K562 (cell line): ENCODE results near the gene WDR46. TPM values are rescaled to one million over a fixed set of nuclear protein-coding genes. Genes with fewer than 3 reads are reported as not detected.

Source experiments
- CC2D1A ChIP-seq: fragments of 450-650 bp; IDR thresholded peaks from 2 replicates; pipeline ENCODE4 v1.6.1; 2017; ENCODE audit warnings: mild to moderate bottlenecking
- ERF ChIP-seq: fragments of 450-650 bp; formaldehyde crosslinking; IDR thresholded peaks from 2 replicates; pipeline ENCODE4 v1.4.0; 2020; ENCODE audit warnings: mild to moderate bottlenecking, mixed read lengths
- FOXJ2 ChIP-seq: fragments of 200-800 bp; sonication (Bioruptor generic); IDR thresholded peaks from 2 replicates; pipeline ENCODE4 v1.6.1; 2016; ENCODE audit warnings: missing genetic modification characterization, missing compliant biosample characterization
- HDGF ChIP-seq: fragments of 450-650 bp; IDR thresholded peaks from 2 replicates; pipeline ENCODE4 v1.6.1; 2016
- MAFF ChIP-seq: IDR thresholded peaks from 2 replicates; pipeline ENCODE4 v1.6.1; 2012; ENCODE audit warnings: low read length, improper control_type of control experiment
- NCOA1 ChIP-seq: fragments of 450-650 bp; IDR thresholded peaks from 2 replicates; pipeline ENCODE4 v1.6.1; 2016; ENCODE audit warnings: low read depth
- POLR2AphosphoS5 ChIP-seq: IDR thresholded peaks from 2 replicates; pipeline ENCODE4 v1.6.1; 2011; ENCODE audit warnings: mild to moderate bottlenecking, low read depth, low read length, moderate library complexity; ENCODE audit not compliant: control insufficient read depth, insufficient read depth
- POLR2G ChIP-seq: fragments of 200-400 bp; formaldehyde crosslinking; IDR thresholded peaks from 2 replicates; pipeline ENCODE4 v1.6.1; 2017; ENCODE audit warnings: low read depth, mild to moderate bottlenecking, antibody characterized with exemption, low read length, moderate library complexity
- RFX5 ChIP-seq: IDR thresholded peaks from 2 replicates; pipeline ENCODE4 v1.6.1; 2011; ENCODE audit warnings: low read depth, mild to moderate bottlenecking, improper control_type of control experiment, low read length
- SMARCB1 ChIP-seq: IDR thresholded peaks from 2 replicates; pipeline ENCODE4 v1.6.1; 2011; ENCODE audit warnings: improper control_type of control experiment, low read depth; ENCODE audit not compliant: insufficient read length
- SMC3 ChIP-seq: conservative IDR thresholded peaks from 2 replicates; pipeline ENCODE4 v1.6.1; 2011; ENCODE audit warnings: low read depth, low read length, improper control_type of control experiment; ENCODE audit not compliant: insufficient read depth
- ZBTB7A ChIP-seq: IDR thresholded peaks from 2 replicates; pipeline ENCODE4 v1.6.1; 2011; ENCODE audit warnings: low read depth, mild to moderate bottlenecking, low read length, moderate library complexity, borderline replicate concordance; ENCODE audit not compliant: control insufficient read depth
- ZFP36 ChIP-seq: fragments of 150-350 bp; IDR thresholded peaks from 2 replicates; pipeline ENCODE4 v1.6.1; 2018; ENCODE audit warnings: low read length, low read depth; ENCODE audit not compliant: partially characterized antibody
- ZNF165 ChIP-seq: fragments of 250-450 bp; sonication (Bioruptor Pico); IDR thresholded peaks from 2 replicates; pipeline ENCODE4 v1.4.0; 2020; ENCODE audit warnings: borderline replicate concordance
- ZNF174 ChIP-seq: fragments of 250-450 bp; sonication (Bioruptor Pico); IDR thresholded peaks from 2 replicates; pipeline ENCODE4 v1.4.0; 2020; ENCODE audit warnings: mild to moderate bottlenecking
- ZNF354B ChIP-seq: fragments of 250-450 bp; sonication (Bioruptor Pico); IDR thresholded peaks from 2 replicates; pipeline ENCODE4 v1.4.0; 2020
- ZNF408 ChIP-seq: fragments of 250-450 bp; sonication (Bioruptor Pico); IDR thresholded peaks from 2 replicates; pipeline ENCODE4 v1.4.0; 2020; ENCODE audit warnings: low read depth, mild to moderate bottlenecking, moderate library complexity
- ZNF584 ChIP-seq: fragments of 200-800 bp; sonication (Bioruptor generic); IDR thresholded peaks from 2 replicates; pipeline ENCODE4 v1.6.1; 2016; ENCODE audit warnings: low read depth, mild to moderate bottlenecking, missing genetic modification characterization, missing compliant biosample characterization
- ZNF695 ChIP-seq: fragments of 450-650 bp; formaldehyde crosslinking; IDR thresholded peaks from 2 replicates; pipeline ENCODE4 v1.4.0; 2020; ENCODE audit warnings: mild to moderate bottlenecking, moderate library complexity
- polyA plus RNA-seq, 8 experiments: library from polyadenylated mRNA; depleted of rRNA in 4 of 8; stranded (reverse) in 5 of 8; unstranded in 3 of 8; fragments of >200 nt; fragmentation: Nextera tagmentation in 2 of 8; fragmentation: Illumina TruSeq in 1 of 8; extraction: Ambion mirVana in 2 of 8; extraction: Trizol in 1 of 8; gene quantifications; 2 replicates each; pipeline versions ENCODE4 v1.2.1 to v1.2.3, GENCODE V29; 2011 to 2014; ENCODE audit warnings: inconsistent platforms in 1 of 8, missing spikeins in 1 of 8
- total RNA-seq, 7 experiments: library from RNA; depleted of rRNA in 6 of 7; stranded (reverse); fragments of >200 nt in 6 of 7; fragmentation: Illumina TruSeq in 2 of 7; extraction: Trizol in 2 of 7; gene quantifications; 2 replicates each; pipeline versions ENCODE4 v1.2.1 to v1.2.3, GENCODE V29; 2011 to 2021; ENCODE audit warnings: low replicate concordance in 1 of 7
- TF ChIP-seq, protein P1 (sequence below): sonication (generic); formaldehyde crosslinking; IDR thresholded peaks from 2 replicates; pipeline ENCODE4 v1.9.0; 2022; ENCODE audit warnings: mild to moderate bottlenecking, missing genetic modification reagents
- TF ChIP-seq, protein P2 (sequence below): IDR thresholded peaks from 2 replicates; pipeline ENCODE4 v1.6.1; 2014; ENCODE audit warnings: antibody characterized with exemption
- TF ChIP-seq, protein P3 (sequence below): sonication (generic); formaldehyde crosslinking; IDR thresholded peaks from 2 replicates; pipeline ENCODE4 v1.8.1; 2022; ENCODE audit warnings: missing genetic modification reagents
- TF ChIP-seq, protein P4 (sequence below): sonication (generic); formaldehyde crosslinking; IDR thresholded peaks from 2 replicates; pipeline ENCODE4 v1.8.0; 2023; ENCODE audit warnings: mild to moderate bottlenecking, missing genetic modification reagents

Gene WDR46
- total and polyA plus RNA-seq, 9 of the 15 experiments (the other 6 are each of a cell fraction or from before 2014, with no cell fraction given) = 8.9 to 146 (median 93.1) TPM

DNA sequence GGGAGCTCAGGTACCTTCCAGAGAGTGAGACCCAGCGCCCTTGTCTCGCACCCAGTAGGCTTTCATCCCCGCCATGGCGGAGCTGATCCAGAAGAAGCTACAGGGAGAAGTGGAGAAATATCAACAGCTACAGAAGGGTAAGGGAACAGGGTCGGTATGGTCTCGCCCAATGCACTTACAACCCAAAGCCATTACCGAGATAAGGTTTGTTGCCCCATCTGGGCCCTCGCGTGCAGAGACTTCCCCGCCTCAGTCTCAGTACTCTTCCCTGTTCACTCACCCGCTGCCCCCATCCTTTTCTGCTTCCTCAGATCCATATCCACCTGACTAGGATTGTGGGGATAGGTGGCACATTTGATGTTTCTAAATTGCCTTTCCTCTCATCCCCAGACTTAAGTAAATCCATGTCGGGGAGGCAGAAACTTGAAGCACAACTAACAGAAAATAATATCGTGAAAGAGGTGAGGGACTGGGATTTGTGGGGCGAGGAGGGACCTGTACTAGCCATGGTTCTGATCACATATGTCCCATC is 811 bp upstream of the WDR46 start (continued):
- 0 out of 2 replicates have a peak, but pooled peaks have one; percentile 8 for TF ChIP-seq NCOA1
- no peak for TF ChIP-seq SMC3
- TF ChIP-seq ZNF584 (CRISPR knock-in tag) = no peak
- TF ChIP-seq POLR2G = peak; percentile 8
- TF ChIP-seq FOXJ2 (tag) = no peak
- TF ChIP-seq ZNF165 = no peak
- no peak for TF ChIP-seq ZNF695
- no peak for TF ChIP-seq ERF
- TF ChIP-seq RFX5 = no peak
- TF ChIP-seq, protein P1, sequence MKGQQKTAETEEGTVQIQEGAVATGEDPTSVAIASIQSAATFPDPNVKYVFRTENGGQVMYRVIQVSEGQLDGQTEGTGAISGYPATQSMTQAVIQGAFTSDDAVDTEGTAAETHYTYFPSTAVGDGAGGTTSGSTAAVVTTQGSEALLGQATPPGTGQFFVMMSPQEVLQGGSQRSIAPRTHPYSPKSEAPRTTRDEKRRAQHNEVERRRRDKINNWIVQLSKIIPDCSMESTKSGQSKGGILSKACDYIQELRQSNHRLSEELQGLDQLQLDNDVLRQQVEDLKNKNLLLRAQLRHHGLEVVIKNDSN (CRISPR knock-in tag) = peak; percentile 19; the same call in 1 of the 2 replicates
- no peak for TF ChIP-seq POLR2AphosphoS5
- peak; percentile 24; the same call in 1 of the 2 replicates for TF ChIP-seq ZNF354B (CRISPR knock-in tag)
- TF ChIP-seq CC2D1A = no peak
- TF ChIP-seq MAFF = no peak
- no peak for TF ChIP-seq ZNF174
- TF ChIP-seq HDGF = no peak
- TF ChIP-seq, protein P2, sequence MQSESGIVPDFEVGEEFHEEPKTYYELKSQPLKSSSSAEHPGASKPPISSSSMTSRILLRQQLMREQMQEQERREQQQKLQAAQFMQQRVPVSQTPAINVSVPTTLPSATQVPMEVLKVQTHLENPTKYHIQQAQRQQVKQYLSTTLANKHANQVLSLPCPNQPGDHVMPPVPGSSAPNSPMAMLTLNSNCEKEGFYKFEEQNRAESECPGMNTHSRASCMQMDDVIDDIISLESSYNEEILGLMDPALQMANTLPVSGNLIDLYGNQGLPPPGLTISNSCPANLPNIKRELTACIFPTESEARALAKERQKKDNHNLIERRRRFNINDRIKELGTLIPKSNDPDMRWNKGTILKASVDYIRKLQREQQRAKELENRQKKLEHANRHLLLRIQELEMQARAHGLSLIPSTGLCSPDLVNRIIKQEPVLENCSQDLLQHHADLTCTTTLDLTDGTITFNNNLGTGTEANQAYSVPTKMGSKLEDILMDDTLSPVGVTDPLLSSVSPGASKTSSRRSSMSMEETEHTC = no peak
- TF ChIP-seq ZBTB7A = 0 out of 2 replicates have a peak, but pooled peaks have one; percentile 5
- TF ChIP-seq SMARCB1 = no peak
- TF ChIP-seq ZNF408 (CRISPR knock-in tag) = no peak
- TF ChIP-seq ZFP36 = no peak
- TF ChIP-seq, protein P3, sequence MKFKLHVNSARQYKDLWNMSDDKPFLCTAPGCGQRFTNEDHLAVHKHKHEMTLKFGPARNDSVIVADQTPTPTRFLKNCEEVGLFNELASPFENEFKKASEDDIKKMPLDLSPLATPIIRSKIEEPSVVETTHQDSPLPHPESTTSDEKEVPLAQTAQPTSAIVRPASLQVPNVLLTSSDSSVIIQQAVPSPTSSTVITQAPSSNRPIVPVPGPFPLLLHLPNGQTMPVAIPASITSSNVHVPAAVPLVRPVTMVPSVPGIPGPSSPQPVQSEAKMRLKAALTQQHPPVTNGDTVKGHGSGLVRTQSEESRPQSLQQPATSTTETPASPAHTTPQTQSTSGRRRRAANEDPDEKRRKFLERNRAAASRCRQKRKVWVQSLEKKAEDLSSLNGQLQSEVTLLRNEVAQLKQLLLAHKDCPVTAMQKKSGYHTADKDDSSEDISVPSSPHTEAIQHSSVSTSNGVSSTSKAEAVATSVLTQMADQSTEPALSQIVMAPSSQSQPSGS (CRISPR knock-in tag) = no peak
- TF ChIP-seq, protein P4, sequence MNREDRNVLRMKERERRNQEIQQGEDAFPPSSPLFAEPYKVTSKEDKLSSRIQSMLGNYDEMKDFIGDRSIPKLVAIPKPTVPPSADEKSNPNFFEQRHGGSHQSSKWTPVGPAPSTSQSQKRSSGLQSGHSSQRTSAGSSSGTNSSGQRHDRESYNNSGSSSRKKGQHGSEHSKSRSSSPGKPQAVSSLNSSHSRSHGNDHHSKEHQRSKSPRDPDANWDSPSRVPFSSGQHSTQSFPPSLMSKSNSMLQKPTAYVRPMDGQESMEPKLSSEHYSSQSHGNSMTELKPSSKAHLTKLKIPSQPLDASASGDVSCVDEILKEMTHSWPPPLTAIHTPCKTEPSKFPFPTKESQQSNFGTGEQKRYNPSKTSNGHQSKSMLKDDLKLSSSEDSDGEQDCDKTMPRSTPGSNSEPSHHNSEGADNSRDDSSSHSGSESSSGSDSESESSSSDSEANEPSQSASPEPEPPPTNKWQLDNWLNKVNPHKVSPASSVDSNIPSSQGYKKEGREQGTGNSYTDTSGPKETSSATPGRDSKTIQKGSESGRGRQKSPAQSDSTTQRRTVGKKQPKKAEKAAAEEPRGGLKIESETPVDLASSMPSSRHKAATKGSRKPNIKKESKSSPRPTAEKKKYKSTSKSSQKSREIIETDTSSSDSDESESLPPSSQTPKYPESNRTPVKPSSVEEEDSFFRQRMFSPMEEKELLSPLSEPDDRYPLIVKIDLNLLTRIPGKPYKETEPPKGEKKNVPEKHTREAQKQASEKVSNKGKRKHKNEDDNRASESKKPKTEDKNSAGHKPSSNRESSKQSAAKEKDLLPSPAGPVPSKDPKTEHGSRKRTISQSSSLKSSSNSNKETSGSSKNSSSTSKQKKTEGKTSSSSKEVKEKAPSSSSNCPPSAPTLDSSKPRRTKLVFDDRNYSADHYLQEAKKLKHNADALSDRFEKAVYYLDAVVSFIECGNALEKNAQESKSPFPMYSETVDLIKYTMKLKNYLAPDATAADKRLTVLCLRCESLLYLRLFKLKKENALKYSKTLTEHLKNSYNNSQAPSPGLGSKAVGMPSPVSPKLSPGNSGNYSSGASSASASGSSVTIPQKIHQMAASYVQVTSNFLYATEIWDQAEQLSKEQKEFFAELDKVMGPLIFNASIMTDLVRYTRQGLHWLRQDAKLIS = no peak
